K562 (cell line): ENCODE results near the gene MOK. TPM values are rescaled to one million over a fixed set of nuclear protein-coding genes. Genes with fewer than 3 reads are reported as not detected.

Experiments
- CREB1 ChIP-seq, 2 experiments: sonication (generic) in 1 of 2; formaldehyde crosslinking in 1 of 2; IDR thresholded peaks; 2 replicates each; pipeline versions ENCODE4 v1.6.1 to v1.8.0; 2012 to 2022; ENCODE audit warnings: inconsistent platforms in 1 of 2, mild to moderate bottlenecking in 1 of 2, missing genetic modification reagents in 1 of 2, moderate library complexity in 1 of 2
- JUND ChIP-seq, 2 experiments: IDR thresholded peaks; 2 replicates in 1 of 2; 3 replicates in 1 of 2; pipeline ENCODE4 v1.6.1; 2011; ENCODE audit warnings: borderline replicate concordance in 2 of 2, low read depth in 2 of 2, low read length in 2 of 2, improper control_type of control experiment in 1 of 2, missing biosample characterization in 1 of 2, missing genetic modification characterization in 1 of 2, missing genetic modification reagents in 1 of 2
- MGA ChIP-seq: fragments of 450-650 bp; IDR thresholded peaks from 2 replicates; pipeline ENCODE4 v1.6.1; 2016; ENCODE audit warnings: mild to moderate bottlenecking, moderate library complexity
- RNF2 ChIP-seq: sonication (generic); IDR thresholded peaks from 2 replicates; pipeline ENCODE4 v1.6.1; 2016
- SMARCA4 ChIP-seq: fragments of 450-650 bp; IDR thresholded peaks from 2 replicates; pipeline ENCODE4 v1.6.1; 2016
- polyA plus RNA-seq, 8 experiments: library from polyadenylated mRNA; depleted of rRNA in 4 of 8; stranded (reverse) in 5 of 8; unstranded in 3 of 8; fragments of >200 nt; fragmentation: Nextera tagmentation in 2 of 8; fragmentation: Illumina TruSeq in 1 of 8; extraction: Ambion mirVana in 2 of 8; extraction: Trizol in 1 of 8; gene quantifications; 2 replicates each; pipeline versions ENCODE4 v1.2.1 to v1.2.3, GENCODE V29; 2011 to 2014; ENCODE audit warnings: inconsistent platforms in 1 of 8, missing spikeins in 1 of 8
- total RNA-seq, 7 experiments: library from RNA; depleted of rRNA in 6 of 7; stranded (reverse); fragments of >200 nt in 6 of 7; fragmentation: Illumina TruSeq in 2 of 7; extraction: Trizol in 2 of 7; gene quantifications; 2 replicates each; pipeline versions ENCODE4 v1.2.1 to v1.2.3, GENCODE V29; 2011 to 2021; ENCODE audit warnings: low replicate concordance in 1 of 7
- TF ChIP-seq, protein P1 (sequence below): fragments of 450-650 bp; IDR thresholded peaks from 2 replicates; pipeline ENCODE4 v1.6.1; 2014; ENCODE audit warnings: low read depth, mild to moderate bottlenecking, moderate library complexity, borderline replicate concordance
- TF ChIP-seq, protein P2 (sequence below): fragments of 200-800 bp; sonication (Bioruptor generic); IDR thresholded peaks from 2 replicates; pipeline ENCODE4 v1.6.1; 2016; ENCODE audit warnings: missing genetic modification characterization, missing compliant biosample characterization

MOK gene
- total and polyA plus RNA-seq, 9 of the 15 experiments (the other 6 are each of a cell fraction or from before 2014, with no cell fraction given): 1.3 to 8.4 (median 5.3) TPM

- TF ChIP-seq, protein P1, sequence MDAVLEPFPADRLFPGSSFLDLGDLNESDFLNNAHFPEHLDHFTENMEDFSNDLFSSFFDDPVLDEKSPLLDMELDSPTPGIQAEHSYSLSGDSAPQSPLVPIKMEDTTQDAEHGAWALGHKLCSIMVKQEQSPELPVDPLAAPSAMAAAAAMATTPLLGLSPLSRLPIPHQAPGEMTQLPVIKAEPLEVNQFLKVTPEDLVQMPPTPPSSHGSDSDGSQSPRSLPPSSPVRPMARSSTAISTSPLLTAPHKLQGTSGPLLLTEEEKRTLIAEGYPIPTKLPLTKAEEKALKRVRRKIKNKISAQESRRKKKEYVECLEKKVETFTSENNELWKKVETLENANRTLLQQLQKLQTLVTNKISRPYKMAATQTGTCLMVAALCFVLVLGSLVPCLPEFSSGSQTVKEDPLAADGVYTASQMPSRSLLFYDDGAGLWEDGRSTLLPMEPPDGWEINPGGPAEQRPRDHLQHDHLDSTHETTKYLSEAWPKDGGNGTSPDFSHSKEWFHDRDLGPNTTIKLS: no peak
- TF ChIP-seq JUND (IDR thresholded peaks at IDR 0.05; ENCODE audit: borderline replicate concordance, low read depth, low read length): peak; percentile 56; the same call in 1 of the 2 replicates
- peak; percentile 73; the same call in 2 of the 3 replicates for TF ChIP-seq JUND (tag; IDR thresholded peaks at IDR 0.05; ENCODE audit: borderline replicate concordance, low read depth, low read length)
- no peak for TF ChIP-seq RNF2
- TF ChIP-seq MGA: 0 out of 2 replicates have a peak, but pooled peaks have one; percentile 14
- TF ChIP-seq, protein P2, sequence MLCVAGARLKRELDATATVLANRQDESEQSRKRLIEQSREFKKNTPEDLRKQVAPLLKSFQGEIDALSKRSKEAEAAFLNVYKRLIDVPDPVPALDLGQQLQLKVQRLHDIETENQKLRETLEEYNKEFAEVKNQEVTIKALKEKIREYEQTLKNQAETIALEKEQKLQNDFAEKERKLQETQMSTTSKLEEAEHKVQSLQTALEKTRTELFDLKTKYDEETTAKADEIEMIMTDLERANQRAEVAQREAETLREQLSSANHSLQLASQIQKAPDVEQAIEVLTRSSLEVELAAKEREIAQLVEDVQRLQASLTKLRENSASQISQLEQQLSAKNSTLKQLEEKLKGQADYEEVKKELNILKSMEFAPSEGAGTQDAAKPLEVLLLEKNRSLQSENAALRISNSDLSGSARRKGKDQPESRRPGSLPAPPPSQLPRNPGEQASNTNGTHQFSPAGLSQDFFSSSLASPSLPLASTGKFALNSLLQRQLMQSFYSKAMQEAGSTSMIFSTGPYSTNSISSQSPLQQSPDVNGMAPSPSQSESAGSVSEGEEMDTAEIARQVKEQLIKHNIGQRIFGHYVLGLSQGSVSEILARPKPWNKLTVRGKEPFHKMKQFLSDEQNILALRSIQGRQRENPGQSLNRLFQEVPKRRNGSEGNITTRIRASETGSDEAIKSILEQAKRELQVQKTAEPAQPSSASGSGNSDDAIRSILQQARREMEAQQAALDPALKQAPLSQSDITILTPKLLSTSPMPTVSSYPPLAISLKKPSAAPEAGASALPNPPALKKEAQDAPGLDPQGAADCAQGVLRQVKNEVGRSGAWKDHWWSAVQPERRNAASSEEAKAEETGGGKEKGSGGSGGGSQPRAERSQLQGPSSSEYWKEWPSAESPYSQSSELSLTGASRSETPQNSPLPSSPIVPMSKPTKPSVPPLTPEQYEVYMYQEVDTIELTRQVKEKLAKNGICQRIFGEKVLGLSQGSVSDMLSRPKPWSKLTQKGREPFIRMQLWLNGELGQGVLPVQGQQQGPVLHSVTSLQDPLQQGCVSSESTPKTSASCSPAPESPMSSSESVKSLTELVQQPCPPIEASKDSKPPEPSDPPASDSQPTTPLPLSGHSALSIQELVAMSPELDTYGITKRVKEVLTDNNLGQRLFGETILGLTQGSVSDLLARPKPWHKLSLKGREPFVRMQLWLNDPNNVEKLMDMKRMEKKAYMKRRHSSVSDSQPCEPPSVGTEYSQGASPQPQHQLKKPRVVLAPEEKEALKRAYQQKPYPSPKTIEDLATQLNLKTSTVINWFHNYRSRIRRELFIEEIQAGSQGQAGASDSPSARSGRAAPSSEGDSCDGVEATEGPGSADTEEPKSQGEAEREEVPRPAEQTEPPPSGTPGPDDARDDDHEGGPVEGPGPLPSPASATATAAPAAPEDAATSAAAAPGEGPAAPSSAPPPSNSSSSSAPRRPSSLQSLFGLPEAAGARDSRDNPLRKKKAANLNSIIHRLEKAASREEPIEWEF (CRISPR knock-in tag): no peak
- TF ChIP-seq SMARCA4: peak; percentile 59
- no peak for TF ChIP-seq CREB1 (IDR thresholded peaks at IDR 0.05)
- TF ChIP-seq CREB1 (CRISPR knock-in tag; IDR thresholded peaks at IDR 0.05): no peak
Measured at GRCh38 chr14:102255401-102256190, 49.4 kb downstream of the MOK start (continued).
